Kasumi-1 (cell line): Measurements from ENCODE around the gene NAP1L1.

Experiments used
- DNase-seq, 2 experiments: peaks; one replicate each; lab custom pipeline; 2025; lab: John Stamatoyannopoulos, UW

NAP1L1 gene

DNA sequence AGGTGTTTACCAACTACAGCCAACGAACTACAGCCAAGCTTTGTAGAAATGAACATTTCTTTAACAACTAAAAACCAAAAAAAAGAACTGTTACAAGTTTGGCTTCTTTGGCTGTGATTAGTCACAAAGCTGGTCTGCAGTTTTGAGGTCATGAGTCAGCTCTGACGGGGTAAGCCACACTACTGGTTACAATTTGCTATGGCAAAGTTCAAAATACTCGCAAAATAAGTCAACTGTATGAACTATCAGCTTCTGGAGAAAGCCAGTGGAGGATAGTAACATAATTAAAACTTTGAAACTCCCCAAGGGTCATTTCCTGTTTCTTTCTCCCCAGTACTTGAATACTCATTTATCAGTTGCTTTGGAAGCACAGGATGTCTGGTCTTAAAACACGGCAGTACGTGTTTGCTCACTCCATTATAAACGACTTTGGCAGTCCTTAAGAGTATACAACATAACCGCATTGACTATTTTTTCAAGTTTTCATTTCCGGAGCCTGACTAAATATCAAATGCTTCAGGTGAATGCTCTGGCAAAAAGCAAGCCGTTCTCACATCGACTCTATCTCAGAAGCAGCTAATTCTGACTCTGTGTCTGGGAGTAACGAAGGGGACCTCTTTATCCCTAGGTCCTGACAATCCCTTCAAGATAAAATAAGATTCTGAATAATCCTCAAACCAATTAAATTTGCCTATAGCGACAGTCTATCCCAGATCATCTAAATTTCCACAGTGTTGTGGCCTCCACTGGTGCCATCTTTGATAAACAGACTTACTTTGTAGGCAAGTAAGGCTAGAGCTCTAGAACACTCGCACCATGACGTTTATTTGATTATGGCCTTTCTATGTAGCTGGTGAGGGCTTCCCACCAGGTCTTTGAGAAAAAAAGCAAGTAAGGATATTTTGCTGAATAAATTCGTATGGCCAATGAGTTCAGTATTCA lies 63.5 kb downstream of the NAP1L1 start:
- peak; percentile 31 to 50 for DNase-seq

- DNase-seq: peak; percentile 21 to 23
These were observed 64.2 kb downstream of the NAP1L1 start for GRCh38 chr12:76020281-76020680.

- no peak for DNase-seq
These were observed 65.8 kb downstream of the NAP1L1 start for GRCh38 chr12:76018672-76019071.

DNA sequence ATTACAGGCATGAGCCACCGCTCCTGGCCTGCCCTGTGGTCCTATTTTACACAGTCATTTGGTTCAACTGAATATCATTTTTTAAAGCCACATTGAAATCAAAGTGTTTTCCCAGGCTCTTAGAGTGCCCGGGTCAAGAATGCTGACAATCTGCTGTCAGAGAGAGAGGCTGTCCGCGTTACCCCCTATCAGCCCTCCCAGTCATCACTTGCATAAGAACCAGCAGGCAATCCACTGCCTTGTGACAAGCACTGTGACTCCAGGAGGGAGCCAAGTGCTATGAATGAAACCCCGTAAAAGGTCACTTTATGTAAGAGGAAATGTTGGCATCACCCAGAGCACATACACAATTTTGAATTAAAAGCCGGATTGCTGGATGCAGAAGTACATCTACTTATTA lies 66.4 kb downstream of the NAP1L1 start:
- no peak for DNase-seq

DNA sequence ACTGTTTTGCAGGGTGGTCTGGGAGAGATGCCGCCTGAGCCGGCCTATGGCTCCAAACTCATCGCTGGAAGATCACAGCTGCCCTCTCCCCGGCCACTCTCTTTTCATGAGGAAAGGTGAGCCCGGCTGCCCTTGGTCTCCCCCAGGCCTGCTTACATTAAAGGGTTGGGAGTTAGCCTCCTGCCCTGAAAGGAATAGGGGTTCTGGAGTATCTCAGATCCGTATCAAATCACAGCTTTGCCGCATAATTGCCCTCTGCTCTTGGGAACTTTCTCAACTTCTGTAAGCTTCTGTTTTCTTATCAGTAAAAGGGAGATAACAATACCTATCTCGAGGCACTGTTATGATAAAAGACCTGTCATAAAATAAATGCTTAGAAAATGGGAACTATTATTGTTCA lies 70.5 kb downstream of the NAP1L1 start:
- DNase-seq: no peak

DNA sequence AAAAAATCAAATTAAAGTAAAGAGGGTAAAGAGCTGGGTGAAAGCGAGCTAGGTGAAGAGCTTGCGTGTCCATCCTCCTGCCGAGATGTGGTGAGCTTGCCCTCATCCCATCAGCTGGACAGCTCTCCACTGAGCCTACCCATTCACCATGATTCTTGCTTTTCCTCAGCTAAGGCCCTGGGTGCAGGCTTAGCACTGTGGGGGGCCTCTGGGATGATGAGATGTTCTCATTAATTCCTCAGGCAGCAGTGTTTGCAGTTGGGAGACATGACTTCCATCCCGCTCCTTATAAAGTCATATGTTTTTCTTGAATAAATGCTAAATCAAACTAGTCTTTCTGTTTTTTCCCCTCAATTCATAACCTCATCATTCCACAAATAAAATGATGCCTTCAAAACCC lies 70.9 kb downstream of the NAP1L1 start:
- no peak for DNase-seq

DNA sequence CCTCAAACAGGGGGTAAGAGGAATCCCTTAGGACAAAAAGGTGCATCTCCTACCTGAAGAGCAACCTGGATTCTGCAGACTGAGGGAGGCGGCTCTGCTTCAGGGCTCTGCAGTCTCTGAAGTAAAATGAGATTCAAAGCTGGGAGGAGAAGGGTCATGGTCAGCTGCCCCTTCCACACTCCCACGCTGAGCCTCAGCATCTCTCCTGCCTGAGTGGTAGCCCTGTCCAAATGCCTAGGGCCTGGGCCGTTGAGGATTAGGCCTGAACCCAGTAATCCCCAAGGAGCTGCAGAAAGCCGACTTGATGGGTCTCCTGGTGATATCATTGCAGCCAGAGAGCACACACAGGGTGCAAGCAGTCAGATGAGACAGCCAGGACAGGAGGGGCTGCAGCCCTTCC lies 71.8 kb downstream of the NAP1L1 start:
- DNase-seq: no peak

DNA sequence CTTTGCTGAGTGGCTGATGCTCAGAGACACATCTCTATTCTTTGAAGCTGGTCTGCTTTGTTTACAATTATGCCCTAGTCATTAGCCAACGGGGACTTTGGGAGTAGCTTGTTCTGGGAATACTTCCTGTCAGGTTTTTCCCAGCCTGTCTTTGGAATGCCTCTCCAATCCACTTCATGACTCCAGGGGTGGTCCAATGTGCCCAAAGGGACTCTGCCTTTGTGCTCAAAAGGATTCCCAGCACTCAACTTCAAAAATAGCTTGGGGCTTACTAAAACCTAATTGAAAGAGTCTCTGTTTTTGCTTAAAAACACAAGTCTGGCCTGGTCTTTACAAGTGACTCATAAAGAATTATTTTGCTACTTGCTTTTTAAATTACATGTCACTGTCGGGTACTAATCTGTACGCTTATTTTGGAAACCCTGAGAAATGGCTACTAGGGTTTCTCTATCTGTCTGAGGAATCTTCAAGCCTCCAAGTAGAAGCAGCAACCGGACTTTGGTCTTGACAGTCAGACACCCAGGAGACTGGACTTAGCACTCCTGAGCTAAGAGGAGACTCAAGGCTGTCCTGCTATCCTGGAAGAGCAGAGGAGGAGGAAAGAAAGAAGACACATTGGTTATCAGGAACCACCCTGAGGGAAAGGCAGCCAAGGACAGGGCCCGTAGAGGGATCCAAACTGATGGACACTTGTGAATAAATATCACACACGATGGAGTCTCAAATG lies 73.6 kb downstream of the NAP1L1 start:
- no peak for DNase-seq

- no peak for DNase-seq
These were observed 76.1 kb downstream of the NAP1L1 start for GRCh38 chr12:76008428-76008827.

DNA sequence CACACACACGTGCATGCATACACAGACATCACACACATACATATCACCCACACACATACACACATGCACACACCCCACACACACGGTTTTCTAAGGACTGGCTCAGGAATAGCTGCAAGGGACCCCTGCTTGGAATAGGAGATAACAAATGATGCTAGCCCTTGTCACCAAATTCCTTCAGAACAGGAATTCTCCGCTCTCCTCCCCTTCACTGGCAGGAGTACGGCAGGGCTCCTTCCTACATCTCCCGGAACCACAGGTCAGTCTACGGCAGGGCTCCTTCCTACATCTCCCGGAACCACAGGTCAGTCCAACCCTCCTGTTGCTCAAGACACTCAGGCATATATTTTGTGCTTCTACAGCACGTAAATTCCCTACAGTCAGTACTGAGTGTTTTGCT lies 76.8 kb downstream of the NAP1L1 start:
- DNase-seq: no peak

DNA sequence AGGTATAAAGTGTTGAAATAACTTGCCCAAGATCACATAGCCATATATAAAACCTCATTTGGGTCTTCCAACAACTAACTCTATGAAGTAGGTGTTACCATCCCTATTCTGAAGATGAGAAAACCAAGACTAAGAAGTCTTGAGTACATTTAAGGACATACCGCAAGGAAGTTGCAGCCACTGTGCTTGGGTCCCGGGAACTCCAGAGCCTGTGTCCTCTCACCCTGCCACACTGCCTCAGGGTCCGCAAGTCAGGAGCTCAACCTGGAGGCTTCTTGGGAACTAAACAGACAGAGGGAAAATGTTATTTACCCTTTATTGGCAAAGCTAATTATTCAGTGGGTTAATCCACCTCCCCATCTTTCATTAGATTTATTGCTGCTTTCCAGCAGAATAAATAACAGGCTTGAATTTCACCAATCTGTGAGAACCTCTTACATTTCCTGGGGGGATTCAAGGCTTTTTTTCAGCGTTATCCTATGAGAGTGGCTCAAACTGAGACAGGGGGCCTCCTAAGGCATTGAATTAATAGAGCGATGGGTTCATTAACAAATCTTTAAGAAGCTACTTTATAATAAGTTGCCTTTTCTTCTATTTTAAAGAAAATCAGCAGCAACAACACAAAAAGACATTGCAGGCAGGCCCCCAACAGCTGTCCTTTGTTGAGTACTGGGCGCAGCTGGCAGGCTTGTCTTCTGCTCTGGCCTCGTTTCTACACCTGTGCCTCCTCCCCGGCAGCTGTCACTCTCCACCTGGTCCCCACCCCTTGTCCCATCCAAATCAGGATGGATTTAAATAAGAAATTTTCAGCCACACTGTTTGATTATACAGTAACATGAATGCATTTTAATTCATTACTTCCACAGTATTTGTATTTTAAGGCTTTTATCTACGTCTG lies 78.2 kb downstream of the NAP1L1 start:
- DNase-seq: no peak

GRCh38 chr12:76003355-76003638 lies 81.2 kb downstream of the NAP1L1 start:
- DNase-seq: no peak

- DNase-seq: no peak
These were observed 81.7 kb downstream of the NAP1L1 start for GRCh38 chr12:76002598-76003354.

GRCh38 chr12:75998292-75999063 lies 86.0 kb downstream of the NAP1L1 start:
- DNase-seq: no peak

DNA sequence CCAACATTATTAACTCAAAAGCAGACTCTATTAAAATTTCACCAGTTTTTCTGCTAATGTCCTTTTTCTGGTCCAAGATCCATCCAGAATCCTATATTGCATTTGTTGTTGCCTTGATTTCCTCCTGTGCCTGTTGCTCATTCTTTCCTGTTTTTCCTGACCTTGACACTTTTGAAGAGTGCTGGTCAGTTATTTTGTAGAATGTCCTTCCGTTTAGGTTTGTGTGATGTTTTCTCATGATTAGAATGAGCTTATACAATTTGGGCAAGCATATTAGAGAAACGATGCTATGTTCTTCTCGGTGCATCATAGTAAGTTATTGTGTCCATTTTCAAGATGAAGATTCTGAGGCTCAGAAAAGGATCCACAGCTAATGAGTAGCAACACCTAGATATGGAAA lies 86.8 kb downstream of the NAP1L1 start:
- no peak for DNase-seq

- no peak for DNase-seq
These were observed 87.5 kb downstream of the NAP1L1 start for GRCh38 chr12:75996861-75997447.

GRCh38 chr12:75995691-75996090 lies 88.8 kb downstream of the NAP1L1 start:
- no peak for DNase-seq

- no peak for DNase-seq
These were observed 90.3 kb downstream of the NAP1L1 start for GRCh38 chr12:75994069-75994740.

GRCh38 chr12:75991753-75992152 lies 92.7 kb downstream of the NAP1L1 start:
- DNase-seq: no peak
